H9 (cell line): ENCODE results near the gene TRPM3. TPM values are rescaled to one million over a fixed set of nuclear protein-coding genes. Genes with fewer than 3 reads are reported as not detected.

Source experiments
- DNase-seq: peaks from one replicate; pipeline ENCODE4 v3.0.0-alpha.2; 2017
- H2AFZ ChIP-seq: one replicate; pipeline ENCODE4 v1.6.1; 2013; ENCODE audit warnings: mild to moderate bottlenecking, low read length, control low read depth, moderate library complexity
- H2AK5ac ChIP-seq: 2 replicates; pipeline ENCODE4 v1.6.1; 2013; ENCODE audit warnings: low read length, control low read depth, mixed read lengths; ENCODE audit not compliant: insufficient read length
- H2BK120ac ChIP-seq: one replicate; pipeline ENCODE4 v1.6.1; 2013; ENCODE audit warnings: low read depth, mild to moderate bottlenecking, low read length, control low read depth, inconsistent platforms; ENCODE audit not compliant: poor library complexity, severe bottlenecking
- H2BK12ac ChIP-seq: 2 replicates; pipeline ENCODE4 v1.6.1; 2013; ENCODE audit warnings: low read length, control low read depth, mixed read lengths, low read depth; ENCODE audit not compliant: insufficient read length
- H2BK15ac ChIP-seq: 2 replicates; pipeline ENCODE4 v1.6.1; 2013; ENCODE audit warnings: low read depth, low read length, control low read depth
- H2BK20ac ChIP-seq: one replicate; pipeline ENCODE4 v1.6.1; 2013; ENCODE audit warnings: low read depth, mild to moderate bottlenecking, low read length, control low read depth, inconsistent platforms; ENCODE audit not compliant: poor library complexity, severe bottlenecking
- H2BK5ac ChIP-seq: 2 replicates; pipeline ENCODE4 v1.6.1; 2013; ENCODE audit warnings: low read length, control low read depth, mixed read lengths; ENCODE audit not compliant: insufficient read length
- H3K14ac ChIP-seq: 2 replicates; pipeline ENCODE4 v1.6.1; 2013; ENCODE audit warnings: low read length, control low read depth; ENCODE audit not compliant: insufficient read depth
- H3K18ac ChIP-seq: 2 replicates; pipeline ENCODE4 v1.6.1; 2013; ENCODE audit warnings: low read depth, mild to moderate bottlenecking, mixed read lengths, low read length, control low read depth; ENCODE audit not compliant: insufficient read length
- H3K23ac ChIP-seq: 2 replicates; pipeline ENCODE4 v1.6.1; 2013; ENCODE audit warnings: low read length, control low read depth, mixed read lengths, low read depth; ENCODE audit not compliant: insufficient read length
- H3K23me2 ChIP-seq: 2 replicates; pipeline ENCODE4 v1.6.1; 2013; ENCODE audit warnings: low read depth, mild to moderate bottlenecking, mixed read lengths, low read length, control low read depth; ENCODE audit not compliant: insufficient read length, poor library complexity, severe bottlenecking
- H3K27ac ChIP-seq: 2 replicates; pipeline ENCODE4 v1.5.1; 2013; ENCODE audit warnings: low read length, control low read depth, mixed read lengths, low read depth; ENCODE audit not compliant: insufficient read length
- H3K27me3 ChIP-seq: 2 replicates; pipeline ENCODE4 v1.6.1; 2013; ENCODE audit warnings: low read length, control low read depth, inconsistent platforms; ENCODE audit not compliant: insufficient read depth
- H3K4ac ChIP-seq: 2 replicates; pipeline ENCODE4 v1.6.1; 2013; ENCODE audit warnings: low read depth, mild to moderate bottlenecking, control low read depth, inconsistent platforms, low read length, moderate library complexity
- H3K4me1 ChIP-seq: 2 replicates; pipeline ENCODE4 v1.6.1; 2013; ENCODE audit warnings: low read length, control low read depth, inconsistent platforms; ENCODE audit not compliant: insufficient read depth
- H3K4me2 ChIP-seq: 2 replicates; pipeline ENCODE4 v1.6.1; 2013; ENCODE audit warnings: low read length, control low read depth, mixed read lengths; ENCODE audit not compliant: insufficient read length, insufficient read depth
- H3K56ac ChIP-seq: 2 replicates; pipeline ENCODE4 v1.6.1; 2013; ENCODE audit warnings: low read depth, mild to moderate bottlenecking, mixed read lengths, low read length, control low read depth; ENCODE audit not compliant: insufficient read length
- H3K79me1 ChIP-seq: 2 replicates; pipeline ENCODE4 v1.6.1; 2013; ENCODE audit warnings: low read depth, mild to moderate bottlenecking, moderate library complexity, low read length, control low read depth, inconsistent platforms; ENCODE audit not compliant: insufficient read depth, poor library complexity, severe bottlenecking
- H3K79me2 ChIP-seq: 2 replicates; pipeline ENCODE4 v1.6.1; 2013; ENCODE audit warnings: low read length, control low read depth, inconsistent platforms; ENCODE audit not compliant: insufficient read depth
- H3K9ac ChIP-seq: 2 replicates; pipeline ENCODE4 v1.6.1; 2013; ENCODE audit warnings: low read length, control low read depth, mixed read lengths; ENCODE audit not compliant: insufficient read length; ENCODE audit errors: extremely low read depth
- H3K9me3 ChIP-seq: one replicate; pipeline ENCODE4 v1.6.1; 2013; ENCODE audit warnings: low read depth, low read length, inconsistent platforms; ENCODE audit not compliant: control insufficient read depth
- H3T11ph ChIP-seq: one replicate; pipeline ENCODE4 v1.6.1; 2013; ENCODE audit warnings: mild to moderate bottlenecking, low read length, control low read depth, inconsistent platforms
- H4K20me1 ChIP-seq: one replicate; pipeline ENCODE4 v1.6.1; 2013; ENCODE audit not compliant: control insufficient read depth, insufficient read length, insufficient read depth
- H4K5ac ChIP-seq: 2 replicates; pipeline ENCODE4 v1.6.1; 2013; ENCODE audit warnings: low read depth, mild to moderate bottlenecking, mixed read lengths, low read length, control low read depth; ENCODE audit not compliant: insufficient read length
- H4K8ac ChIP-seq: replicated peaks from 2 replicates; pipeline ENCODE4 v1.6.1; 2013; ENCODE audit warnings: low read length, control low read depth, mixed read lengths, low read depth; ENCODE audit not compliant: insufficient read length
- H4K91ac ChIP-seq: 2 replicates; pipeline ENCODE4 v1.6.1; 2013; ENCODE audit warnings: low read depth, mild to moderate bottlenecking, moderate library complexity, mixed read lengths, low read length, control low read depth; ENCODE audit not compliant: insufficient read length
- H3K27ac Mint-ChIP-seq, 3 experiments: 2 replicates in 2 of 3; 3 replicates in 1 of 3; pipeline ENCODE4 v1.8.0; 2020 to 2021; ENCODE audit warnings: mixed read lengths in 3 of 3, mild to moderate bottlenecking in 1 of 3, moderate library complexity in 1 of 3
- H3K27me3 Mint-ChIP-seq: 2 replicates; pipeline ENCODE4 v1.8.0; 2021; ENCODE audit warnings: low read depth, mild to moderate bottlenecking, moderate library complexity, mixed read lengths
- H3K36me3 Mint-ChIP-seq, 3 experiments: 2 replicates in 2 of 3; 3 replicates in 1 of 3; pipeline ENCODE4 v1.8.0; 2020 to 2021; ENCODE audit warnings: low read depth in 3 of 3, mixed read lengths in 3 of 3; ENCODE audit not compliant: insufficient read depth in 1 of 3
- H3K4me1 Mint-ChIP-seq, 2 experiments: 2 replicates each; pipeline ENCODE4 v1.8.0; 2020; ENCODE audit warnings: mixed read lengths in 2 of 2
- H3K4me3 Mint-ChIP-seq, 2 experiments: 2 replicates in 1 of 2; 3 replicates in 1 of 2; pipeline ENCODE4 v1.8.0; 2020 to 2021; ENCODE audit warnings: mild to moderate bottlenecking in 2 of 2, mixed read lengths in 2 of 2, moderate library complexity in 1 of 2
- H3K9me3 Mint-ChIP-seq, 2 experiments: 2 replicates in 1 of 2; 3 replicates in 1 of 2; pipeline ENCODE4 v1.8.0; 2020; ENCODE audit warnings: mild to moderate bottlenecking in 2 of 2, mixed read lengths in 2 of 2, moderate library complexity in 1 of 2
- CTCF ChIP-seq: fragments of 200-600 bp; sonication (generic); conservative IDR thresholded peaks from 3 replicates; pipeline ENCODE4 v1.8.0; 2021; ENCODE audit warnings: antibody characterized with exemption, mild to moderate bottlenecking
- WGBS: extraction: QIAGEN DNeasy Blood & Tissue Kit; methylation state at CpG from one replicate; pipeline ENCODE4 v1.1.7; 2013; ENCODE audit warnings: missing lambda C conversion rate, low lambda C conversion rate, mixed read lengths; ENCODE audit not compliant: insufficient read length; ENCODE audit errors: extremely low coverage; 5-methylcytosine and 5-hydroxymethylcytosine counted together
- total RNA-seq: library from RNA; stranded (reverse); gene quantifications from 2 replicates; pipeline ENCODE4 v1.2.1, GENCODE V29; 2021

Gene TRPM3
- total RNA-seq, 1 experiment from 2014 or later = 10.3 TPM

- no CpG with 5 or more reads among the region's 2 CpGs for WGBS
- Histone ChIP-seq H3K18ac (no peak overlapping the region), H3K9me3 (no peaks in the 10 kb centered on the region), H4K5ac (no peak overlapping the region), H2BK20ac (no peak overlapping the region), H4K91ac (no peak overlapping the region), H3K4ac (no peak overlapping the region), H2AFZ (no peak overlapping the region), H2BK120ac (no peak overlapping the region), H3K9ac (no peak overlapping the region), H3K79me1 (no peaks in the 10 kb centered on the region), H4K8ac (no peak overlapping the region), H3K14ac (no peak overlapping the region), H3K23ac (no peak overlapping the region), H2BK15ac (no peak overlapping the region), H3K79me2 (no peaks in the 10 kb centered on the region), H3K4me1 (no peaks in the 10 kb centered on the region), H4K20me1 (no peaks in the 10 kb centered on the region), H2AK5ac (no peak overlapping the region), H3K27ac (no peak overlapping the region), H3K4me2 (no peak overlapping the region), H2BK12ac (no peak overlapping the region), H3K23me2 (no peaks in the 10 kb centered on the region), H2BK5ac (no peak overlapping the region), H3K27me3 (no peaks in the 10 kb centered on the region), H3K56ac (no peak overlapping the region), H3T11ph (no peak overlapping the region)
- H3K27ac Mint-ChIP-seq = no peak overlapping the region
- H3K9me3 Mint-ChIP-seq = no peaks in the 10 kb centered on the region
- H3K36me3 Mint-ChIP-seq = no peaks in the 10 kb centered on the region
- H3K4me1 Mint-ChIP-seq = peaks cover 10 to 28% of the 10 kb centered on the region in 2 experiments; a peak in 3 of 4 replicates
- DNase-seq = no peak
- no peak overlapping the region for H3K4me3 Mint-ChIP-seq
- no peaks in the 10 kb centered on the region for H3K27me3 Mint-ChIP-seq
- TF ChIP-seq CTCF = no peak
These were observed 314.5 kb downstream of the TRPM3 start for GRCh38 chr9:70806875-70807274.
